Stimulated activated CD8-positive, alpha-beta memory T cell treated with anti-CD3 and anti-CD28 coated beads, Interleukin-4, amount 100 ng/mL, for 24 hours (primary cell): ENCODE results near the gene SMPD4.
"Not testable (repeated sequence)": the region's sequence is repeated elsewhere in the genome, so short reads cannot be mapped to it uniquely, and the experiment has no call there.

Experiments used
- DNase-seq: peaks from one replicate; pipeline ENCODE4 v3.0.0-alpha.2; 2020; ENCODE audit warnings: low read depth

Gene SMPD4

GRCh38 chr2:130181325-130181879 lies at the start of gene SMPD4:
TSS of gene SMPD4 (minus strand) at chr2:130181602. CDS start at chr2:130176592, 5,010 bp downstream.
- DNase-seq: peak; percentile 98

GRCh38 chr2:130230907-130231306 lies 49.5 kb upstream of the SMPD4 start:
- DNase-seq: not testable (repeated sequence)

GRCh38 chr2:130230376-130230775 lies 49.0 kb upstream of the SMPD4 start:
- not testable (repeated sequence) for DNase-seq

- not testable (repeated sequence) for DNase-seq
Observed at GRCh38 chr2:130229161-130229510, 47.7 kb upstream of the SMPD4 start.

GRCh38 chr2:130228467-130229160 lies 47.2 kb upstream of the SMPD4 start:
- not testable (repeated sequence) for DNase-seq

GRCh38 chr2:130228005-130228404 lies 46.6 kb upstream of the SMPD4 start:
- not testable (repeated sequence) for DNase-seq

GRCh38 chr2:130222523-130222922 lies 41.1 kb upstream of the SMPD4 start:
- not testable (repeated sequence) for DNase-seq

GRCh38 chr2:130220505-130220904 lies 39.1 kb upstream of the SMPD4 start:
- not testable (repeated sequence) for DNase-seq

- not testable (repeated sequence) for DNase-seq
Observed at GRCh38 chr2:130219147-130219546, 37.7 kb upstream of the SMPD4 start.

- DNase-seq: not testable (repeated sequence)
Observed at GRCh38 chr2:130207051-130207450, 25.6 kb upstream of the SMPD4 start.

- not testable (repeated sequence) for DNase-seq
Observed at GRCh38 chr2:130203150-130203549, 21.7 kb upstream of the SMPD4 start.

- not testable (repeated sequence) for DNase-seq
Observed at GRCh38 chr2:130202518-130202917, 21.1 kb upstream of the SMPD4 start.

GRCh38 chr2:130198343-130198742 lies 16.9 kb upstream of the SMPD4 start, which contains the start of gene TUBA3E:
TSS of gene TUBA3E (minus strand) at chr2:130198439. CDS start at chr2:130198360, 79 bp downstream.
- no peak for DNase-seq

GRCh38 chr2:130196052-130196451 lies 14.7 kb upstream of the SMPD4 start:
- DNase-seq: not testable (repeated sequence)

GRCh38 chr2:130195089-130195635 lies 13.8 kb upstream of the SMPD4 start:
- not testable (repeated sequence) for DNase-seq

- DNase-seq: not testable (repeated sequence)
Observed at GRCh38 chr2:130193824-130194223, 12.4 kb upstream of the SMPD4 start.

GRCh38 chr2:130192451-130192850 lies 11.0 kb upstream of the SMPD4 start:
- not testable (repeated sequence) for DNase-seq

GRCh38 chr2:130191319-130191718 lies 9.9 kb upstream of the SMPD4 start:
- DNase-seq: not testable (repeated sequence)

- DNase-seq: no peak
Observed at GRCh38 chr2:130190237-130190636, 8.8 kb upstream of the SMPD4 start.

- not testable (repeated sequence) for DNase-seq
Observed at GRCh38 chr2:130188958-130189357, 7.6 kb upstream of the SMPD4 start.

GRCh38 chr2:130187859-130188792 lies 6.7 kb upstream of the SMPD4 start:
- DNase-seq: not testable (repeated sequence)

GRCh38 chr2:130187268-130187667 lies 5.9 kb upstream of the SMPD4 start:
- DNase-seq: no peak
